HG03571 (cell line): Measurements from ENCODE around the gene TSPO.

Experiments used
- ATAC-seq: cut with Tn5 transposase; IDR thresholded peaks from one replicate; pipeline ENCODE4 v1.9.1; 2021; ENCODE audit not compliant: unreplicated experiment

Gene TSPO

DNA sequence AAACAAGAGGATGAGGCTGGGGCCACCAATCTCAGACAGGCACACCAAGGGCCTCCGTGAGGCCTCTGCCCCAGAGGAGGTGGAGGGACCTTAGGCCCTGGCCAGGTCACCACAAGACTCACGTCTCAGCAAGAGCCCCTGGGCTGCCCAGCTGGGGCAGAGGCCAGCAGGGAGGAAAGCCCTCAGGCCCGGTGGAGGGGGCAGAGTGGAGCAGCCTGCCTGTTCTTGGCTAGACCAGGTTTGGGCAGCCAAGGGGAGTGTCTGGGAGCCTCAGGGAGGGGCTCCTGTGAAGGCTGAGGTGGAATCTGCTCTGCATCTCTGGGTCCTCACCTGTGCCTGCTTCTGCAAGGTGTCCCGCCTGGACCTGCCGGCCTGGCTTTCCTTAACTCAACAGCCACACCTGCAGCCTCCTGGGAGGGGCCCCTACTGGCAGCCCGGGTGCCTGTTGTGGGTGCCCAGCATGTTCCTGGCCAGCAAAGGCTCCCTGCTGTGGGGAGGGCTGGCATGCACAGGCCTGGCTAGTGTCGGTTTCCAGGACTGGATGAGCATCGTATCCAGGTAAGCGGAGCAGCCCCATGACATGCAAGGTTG is 23.7 kb downstream of the TSPO start:
- ATAC-seq = no peak

DNA sequence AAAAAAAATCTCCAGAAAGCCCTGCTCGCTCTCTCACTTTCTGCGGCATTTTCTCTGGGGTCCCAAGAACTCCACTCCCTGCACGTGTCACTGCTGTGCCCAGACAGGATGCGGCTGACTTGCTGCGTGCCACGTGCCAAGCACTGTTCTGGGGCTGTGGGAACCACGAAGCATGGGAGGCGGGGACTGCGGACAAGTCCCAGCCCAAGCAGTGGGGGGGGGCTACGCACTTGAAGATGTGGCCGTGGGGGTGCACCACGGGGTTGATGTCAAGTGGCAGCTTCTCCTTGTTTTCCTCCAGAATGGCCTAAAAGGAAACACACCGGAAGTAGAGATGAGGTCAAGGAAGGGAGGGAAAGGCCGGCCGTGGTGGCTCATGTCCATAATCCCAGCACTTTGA is 24.7 kb downstream of the TSPO start:
- ATAC-seq = no peak

DNA sequence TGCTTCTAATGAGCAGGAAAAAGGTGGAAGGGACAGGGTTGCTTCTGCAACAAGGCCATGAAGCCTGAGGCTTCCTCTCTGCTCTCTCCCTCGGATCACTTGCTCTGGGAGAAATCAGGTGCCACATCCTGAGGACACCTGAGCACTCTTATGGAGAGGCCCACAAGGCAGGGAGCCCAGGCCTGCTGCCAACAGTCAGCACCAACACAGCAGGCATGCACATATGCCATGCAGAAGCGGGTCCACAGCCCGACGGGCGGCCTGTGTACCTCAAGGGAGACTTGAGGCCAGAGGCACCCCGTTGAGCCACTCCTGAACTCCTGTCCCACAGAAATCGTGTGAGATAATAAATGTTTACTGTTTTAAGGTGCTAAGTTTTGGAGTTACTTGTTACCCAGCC is 26.1 kb downstream of the TSPO start:
- no peak for ATAC-seq

DNA sequence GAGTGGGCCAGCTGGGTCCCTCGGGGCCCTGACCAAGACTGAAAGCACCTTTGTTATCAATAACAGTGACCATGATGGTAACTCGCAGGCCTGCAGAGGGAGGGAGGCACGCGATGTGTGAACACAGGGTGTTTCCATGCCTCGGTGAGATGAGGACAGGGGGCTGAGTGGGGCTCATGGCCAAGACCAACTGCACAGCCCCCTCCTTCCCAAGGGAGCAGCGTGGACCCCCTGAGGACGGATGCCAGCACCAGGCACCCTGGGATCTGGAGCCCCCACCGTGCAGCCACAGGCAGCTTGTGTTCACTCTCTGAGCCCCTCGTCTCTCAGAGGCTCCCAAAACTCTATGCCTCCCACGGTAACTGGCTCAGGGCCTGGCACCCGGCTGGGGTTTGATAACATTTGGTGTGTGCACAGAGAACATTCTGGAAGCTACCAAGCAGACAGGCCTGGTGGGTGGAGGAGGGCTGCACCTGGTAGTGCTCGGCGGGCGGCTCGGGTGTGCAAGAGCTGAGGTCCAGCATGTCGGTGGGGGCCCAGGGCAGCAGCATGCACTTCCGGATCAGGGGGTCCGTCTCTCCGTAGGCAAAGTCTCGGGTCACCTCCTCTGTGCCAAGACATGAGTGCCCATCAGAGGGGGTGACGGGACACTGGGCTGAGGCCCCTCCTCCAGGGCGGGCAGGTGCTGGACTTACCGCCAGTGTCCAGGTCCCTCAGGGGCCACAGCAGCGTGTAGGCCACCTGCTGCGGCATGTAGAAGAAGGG is 28.0 kb downstream of the TSPO start:
- ATAC-seq = no peak

DNA sequence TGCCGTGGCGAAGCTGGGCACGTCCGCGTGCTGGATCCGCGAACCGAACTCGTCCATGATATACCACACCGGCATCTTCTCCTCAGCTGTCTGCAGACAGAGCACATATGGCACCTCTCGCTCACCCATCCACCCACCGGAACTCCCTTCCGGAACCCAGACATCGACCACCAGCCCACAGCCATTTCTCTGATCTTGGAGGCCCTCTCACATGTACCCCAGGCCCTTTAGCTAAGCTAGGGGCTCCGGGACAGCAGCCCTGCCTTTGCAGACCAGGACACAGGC is 28.5 kb downstream of the TSPO start:
- no peak for ATAC-seq

DNA sequence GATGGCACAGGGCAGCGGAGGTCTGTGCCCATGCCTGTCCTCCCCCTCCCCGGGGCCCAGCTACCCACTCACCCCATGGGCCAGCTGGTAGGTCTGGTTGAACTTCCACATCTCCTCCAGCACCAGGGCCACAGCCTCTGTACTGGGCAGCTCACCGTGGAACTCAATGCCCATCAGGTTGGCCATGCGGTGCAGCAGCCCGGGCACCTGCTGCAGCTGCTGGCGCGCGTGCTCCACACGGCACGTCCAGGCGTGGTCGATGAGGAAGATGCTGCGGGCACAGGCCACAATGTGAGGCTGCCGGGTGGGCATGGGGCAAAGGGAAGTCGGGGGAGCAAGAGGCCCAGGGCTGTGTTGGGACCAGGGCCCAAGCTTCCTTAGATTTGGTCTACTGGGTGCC is 29.3 kb downstream of the TSPO start:
- no peak for ATAC-seq

DNA sequence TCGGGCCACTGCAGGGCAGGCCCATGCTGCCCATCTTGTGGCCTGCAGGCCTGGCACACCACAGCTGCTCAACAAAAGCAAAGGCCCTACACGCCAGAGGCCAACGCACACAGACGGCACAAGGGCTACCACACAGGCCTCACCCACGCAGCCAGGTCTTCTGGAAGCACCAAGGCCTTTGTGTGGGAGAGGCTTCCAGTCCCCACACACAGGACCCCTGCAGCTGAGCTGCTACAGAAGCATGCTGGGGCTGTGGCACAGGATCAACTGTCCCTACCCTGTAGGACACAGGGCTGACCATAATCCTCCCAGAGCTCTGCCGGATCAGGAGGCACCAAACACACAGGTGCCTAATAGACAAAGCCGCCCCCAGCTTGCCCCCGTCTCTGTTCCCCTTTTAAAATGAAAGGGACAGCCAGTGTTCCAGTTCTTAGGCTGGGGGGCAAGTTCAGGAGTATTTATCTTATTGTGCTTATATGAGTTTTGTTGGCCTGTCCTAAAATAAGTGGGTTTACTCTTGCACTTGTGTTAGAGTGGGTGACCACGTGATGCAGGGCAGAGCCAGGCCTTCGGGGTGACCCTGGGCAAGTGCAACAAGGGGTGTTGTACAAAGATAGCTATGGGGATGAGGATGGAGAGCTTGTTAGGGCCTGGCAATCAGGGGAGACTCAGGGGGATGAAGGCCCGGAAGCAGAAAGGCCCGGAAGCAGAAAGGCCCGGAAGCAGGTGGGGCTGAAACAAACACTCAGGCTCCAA is 30.1 kb downstream of the TSPO start:
- no peak for ATAC-seq

DNA sequence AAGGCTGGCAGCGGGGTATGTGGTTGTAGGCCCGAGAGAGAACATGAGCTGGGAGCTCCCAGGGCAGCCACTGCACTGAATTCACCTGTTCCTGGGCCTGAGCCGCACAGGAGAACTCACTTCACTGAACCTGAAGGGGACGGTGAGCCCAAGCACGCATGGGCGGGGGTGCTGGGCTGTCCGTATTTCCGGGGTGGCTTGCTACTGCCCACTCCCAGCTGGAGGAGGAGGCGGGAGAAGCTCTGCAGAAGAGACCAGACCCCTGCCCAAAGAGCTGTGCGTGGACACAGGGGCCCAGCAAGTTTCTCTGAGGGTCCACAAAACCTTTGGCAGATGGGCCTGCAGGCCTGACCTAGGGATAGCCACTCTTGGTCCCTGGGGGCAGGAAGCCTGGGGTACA is 30.8 kb downstream of the TSPO start:
- no peak for ATAC-seq

DNA sequence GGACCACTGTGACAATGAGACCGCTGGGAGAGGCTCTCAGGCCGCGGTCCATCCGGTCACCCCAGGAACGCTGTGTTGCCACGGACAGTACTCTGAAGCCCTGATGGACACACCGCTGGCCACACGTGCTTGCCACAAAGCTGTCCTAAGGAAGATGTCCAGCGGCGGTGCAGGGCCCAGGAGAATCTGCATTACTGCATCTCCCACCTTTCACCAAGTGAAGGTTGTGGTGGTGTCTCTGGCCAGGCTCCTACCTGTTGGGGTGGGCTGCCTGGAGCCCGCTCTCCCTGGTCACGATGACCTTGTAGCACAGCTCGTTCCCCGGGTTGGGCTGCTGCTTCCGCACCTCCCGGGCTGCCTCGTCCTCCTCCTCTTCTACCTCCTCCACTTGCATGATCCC is 31.4 kb downstream of the TSPO start:
- no peak for ATAC-seq

DNA sequence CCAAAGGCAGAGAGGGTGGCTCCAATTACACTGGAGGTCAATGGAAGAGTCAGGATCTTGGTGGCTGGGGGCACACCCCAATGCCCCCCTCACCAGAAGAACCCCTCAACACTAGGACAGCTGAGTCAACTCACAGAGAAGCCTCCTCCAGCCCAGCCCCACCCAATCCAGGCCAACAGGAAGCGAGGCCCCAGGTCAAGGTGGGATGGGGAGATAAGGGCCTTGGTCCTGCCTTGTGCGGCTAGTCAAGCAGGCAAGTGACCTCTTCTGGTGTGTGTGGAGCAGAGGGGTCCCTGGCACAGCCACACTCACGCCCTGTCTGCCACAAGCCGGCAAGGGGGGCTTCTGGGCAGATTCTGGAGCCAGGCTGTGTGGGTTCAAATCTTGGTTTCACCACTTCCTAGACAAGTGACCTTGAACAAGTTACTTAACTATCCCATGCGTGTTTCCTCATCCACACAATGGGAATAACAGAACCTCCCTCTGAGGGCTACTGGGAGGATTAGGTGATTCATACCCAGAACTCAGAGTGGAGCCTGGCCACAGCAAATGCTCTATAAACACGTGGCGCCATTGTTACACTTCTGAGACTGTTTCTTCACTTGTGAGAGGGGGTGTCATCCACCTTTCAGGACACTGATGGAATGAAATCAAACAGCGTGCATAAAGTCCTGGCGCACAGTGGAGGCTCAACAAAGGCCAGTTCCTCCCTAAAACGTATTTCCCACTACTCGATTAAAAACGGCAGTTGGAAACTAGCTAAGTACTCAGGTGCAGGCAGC is 32.3 kb downstream of the TSPO start:
- no peak for ATAC-seq

DNA sequence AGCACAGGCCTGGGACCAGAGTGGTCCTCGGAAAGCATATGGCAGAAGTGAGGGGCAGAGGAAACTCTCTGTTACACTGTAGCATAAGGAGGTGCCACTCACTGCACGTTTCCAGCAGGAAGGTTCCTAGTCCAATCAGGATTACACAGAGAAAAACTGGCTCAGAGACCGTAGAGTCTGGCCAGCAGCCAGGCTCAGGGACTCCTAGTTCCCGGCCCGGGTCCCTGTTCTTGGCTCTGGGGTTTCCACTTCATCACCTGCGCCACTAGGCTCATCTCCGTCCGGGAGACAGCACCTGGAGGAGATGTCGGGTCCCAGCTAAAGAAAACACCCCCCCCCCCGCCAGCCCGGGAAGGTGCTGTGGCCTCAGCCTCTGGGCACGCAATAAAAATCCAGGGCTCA is 34.5 kb downstream of the TSPO start:
- no peak for ATAC-seq

DNA sequence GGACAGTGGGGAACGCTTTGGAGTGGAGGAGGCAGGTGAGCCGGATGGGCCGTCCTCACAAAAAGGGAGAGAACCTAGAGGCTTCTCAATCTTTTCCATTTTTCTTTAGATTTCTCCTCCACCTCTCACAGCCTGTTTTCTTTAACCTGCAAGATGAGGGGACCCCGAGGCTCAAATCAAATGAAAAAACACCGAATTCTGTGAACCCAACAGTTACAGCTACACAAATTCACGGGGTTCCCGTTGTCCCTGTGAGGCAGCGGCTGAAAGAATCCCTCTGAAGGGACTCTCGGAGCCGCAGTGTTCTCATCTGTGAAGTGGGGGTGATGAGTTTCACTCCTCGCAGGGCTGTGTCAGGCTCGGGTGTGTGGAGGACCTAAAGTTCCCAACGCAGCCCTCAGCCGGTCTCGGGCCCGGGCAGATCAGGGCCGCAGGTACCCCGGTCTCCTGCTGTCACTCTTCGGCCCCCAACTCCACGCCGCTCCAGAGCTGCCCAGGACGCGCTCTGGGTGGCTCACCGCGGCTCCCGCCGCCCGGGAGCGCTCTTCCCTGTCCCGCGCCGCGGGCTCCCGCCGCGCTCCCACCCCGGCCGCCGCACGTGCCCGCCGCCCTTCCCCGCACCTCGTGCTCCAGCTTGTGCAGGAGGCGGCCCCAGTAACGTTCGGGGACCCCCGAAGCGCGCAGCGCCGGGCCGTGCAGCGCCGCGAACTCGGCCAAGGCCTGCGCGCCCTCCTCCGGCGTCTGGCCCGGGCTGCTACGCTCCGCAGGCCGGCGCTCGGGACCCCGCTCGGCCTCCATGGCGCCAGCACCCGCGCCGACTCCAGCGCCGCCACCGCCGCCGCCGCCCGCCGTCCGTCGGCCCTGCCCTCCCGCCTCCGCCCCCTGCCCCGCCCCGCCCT is 35.2 kb downstream of the TSPO start, which contains the start of gene TTLL12:
TTLL12 (minus strand) TSS at position 863 of the 899 bp plus-strand sequence; CDS start at position 798, 65 bp downstream.
- peak; percentile 40 for ATAC-seq

DNA sequence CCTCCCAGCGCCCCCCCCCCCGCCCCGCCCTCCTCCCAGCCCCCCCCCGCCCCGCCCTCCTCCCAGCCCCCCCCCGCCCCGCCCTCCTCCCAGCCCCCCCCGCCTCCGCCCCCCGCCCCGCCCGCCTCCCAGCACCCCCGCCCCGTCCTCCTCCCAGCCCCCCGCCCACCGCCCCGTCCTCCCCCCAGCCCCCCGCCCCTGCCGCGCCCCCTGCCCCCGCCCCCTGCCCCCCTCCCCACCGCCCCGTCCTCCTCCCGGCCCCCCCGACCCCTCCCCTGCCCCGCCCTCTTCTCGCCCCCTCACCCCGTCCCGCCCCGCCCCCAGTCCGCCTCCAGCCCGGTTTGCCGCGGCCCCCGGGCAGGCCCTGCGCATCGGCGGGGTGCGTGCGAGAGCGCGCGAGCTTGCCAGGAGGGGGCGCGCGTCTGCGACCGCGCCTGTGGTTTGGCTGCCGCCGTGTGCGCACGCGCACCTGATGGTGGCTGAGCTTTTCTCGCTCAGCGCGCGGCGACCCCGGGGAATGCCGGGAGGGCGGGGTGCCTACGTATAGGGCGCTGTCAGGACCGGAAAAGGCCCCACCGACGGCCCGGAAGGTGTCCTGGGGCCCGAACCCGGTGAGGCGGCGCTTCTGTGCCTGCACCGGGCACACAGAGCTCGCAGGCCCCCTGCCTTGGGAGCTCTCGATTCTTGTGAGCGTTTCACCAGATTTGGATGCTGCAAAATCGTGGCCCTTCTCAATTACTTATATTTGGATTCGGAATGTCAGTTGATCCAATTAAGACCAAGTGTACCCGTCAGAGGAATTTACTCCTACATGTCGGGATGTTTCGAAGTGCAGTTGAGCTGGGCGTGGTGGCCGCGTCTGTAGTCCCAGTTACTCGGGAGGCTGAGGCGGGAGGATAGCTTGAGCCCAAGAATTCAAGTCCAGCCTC is 36.1 kb downstream of the TSPO start:
- ATAC-seq = peak; percentile 76

DNA sequence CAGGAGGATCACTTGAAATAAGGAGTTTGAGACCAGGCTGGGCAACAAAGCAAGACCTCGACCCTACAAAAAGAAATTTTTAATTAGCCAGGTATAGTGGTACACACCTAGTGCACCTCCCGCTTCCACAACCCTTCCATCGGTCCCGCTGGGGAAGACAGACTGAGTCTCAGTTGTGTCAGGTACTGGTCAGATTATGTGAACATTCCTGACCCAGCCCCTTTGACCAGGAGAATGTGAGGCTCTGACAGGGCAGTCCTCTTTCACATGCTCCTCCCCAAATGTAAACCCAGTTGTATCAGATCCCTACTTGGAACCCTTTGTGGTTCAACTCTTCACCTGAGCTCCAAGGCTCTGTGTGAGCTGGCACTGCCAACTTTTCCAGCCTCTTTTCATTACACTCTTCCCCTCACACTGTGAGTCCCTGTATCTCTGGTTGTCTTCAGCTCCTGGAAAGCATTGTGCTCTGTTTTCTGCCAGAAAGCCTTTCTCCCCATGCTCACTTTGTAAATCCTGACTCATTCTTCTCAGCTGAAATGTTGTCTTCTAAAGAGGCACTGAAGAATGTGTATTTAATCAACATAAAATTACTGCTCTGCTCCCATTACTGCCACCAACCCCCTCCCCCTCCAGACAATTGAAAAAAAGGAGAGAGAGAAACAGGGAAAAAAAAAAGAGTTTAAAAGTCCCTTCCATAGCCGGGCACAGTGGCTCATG is 37.6 kb downstream of the TSPO start:
- ATAC-seq = no peak

DNA sequence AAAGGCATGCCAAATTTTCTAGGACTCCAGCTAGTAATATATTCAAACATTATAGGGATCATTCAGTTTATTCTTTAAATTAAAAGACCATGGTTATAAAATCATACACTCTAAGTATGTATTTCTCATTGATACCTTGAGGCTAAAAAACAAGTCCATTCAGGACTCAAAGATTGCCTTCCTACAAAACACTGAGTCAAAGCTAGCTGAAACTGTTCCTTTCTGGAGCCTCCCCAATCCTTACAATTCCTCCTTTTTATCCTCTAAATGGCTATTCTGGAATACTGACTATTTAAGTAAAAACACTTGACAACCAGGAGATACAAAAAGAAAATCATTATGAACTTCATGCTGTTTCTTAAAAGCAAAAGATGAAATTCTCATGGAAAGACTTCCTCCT is 40.5 kb downstream of the TSPO start:
- ATAC-seq = no peak

DNA sequence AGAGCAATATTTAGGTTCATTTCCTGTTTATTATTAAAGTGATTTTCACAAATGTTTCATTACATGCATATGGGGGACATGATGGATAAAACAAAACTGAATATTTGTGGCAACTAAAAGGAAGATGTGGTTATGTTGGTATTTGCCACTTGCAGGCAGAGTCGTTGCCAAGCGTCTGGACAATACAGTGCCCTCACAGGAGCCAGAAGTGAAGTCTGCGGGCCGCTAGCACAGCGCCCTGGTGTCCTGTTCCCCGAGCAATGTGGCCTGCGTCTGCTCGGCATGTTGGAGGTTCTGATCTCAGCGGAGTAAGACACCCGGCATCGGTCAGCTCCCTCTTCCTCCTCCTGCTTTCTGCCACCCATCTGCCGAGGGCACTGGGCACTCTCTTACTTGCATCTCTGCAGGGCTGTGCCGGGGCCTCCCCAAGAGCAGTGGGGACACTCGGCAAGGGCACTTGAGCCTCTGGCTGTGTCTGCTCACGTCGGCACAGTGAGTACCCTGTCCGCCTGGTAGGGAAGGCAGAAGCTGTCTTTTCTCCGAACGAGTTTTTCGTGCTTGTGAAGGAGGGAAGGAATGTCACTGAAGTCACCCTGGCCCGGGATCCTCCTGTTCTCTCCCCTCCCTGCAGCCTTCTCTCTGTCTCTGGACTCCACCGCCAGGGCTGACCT is 46.0 kb downstream of the TSPO start:
- ATAC-seq = no peak

DNA sequence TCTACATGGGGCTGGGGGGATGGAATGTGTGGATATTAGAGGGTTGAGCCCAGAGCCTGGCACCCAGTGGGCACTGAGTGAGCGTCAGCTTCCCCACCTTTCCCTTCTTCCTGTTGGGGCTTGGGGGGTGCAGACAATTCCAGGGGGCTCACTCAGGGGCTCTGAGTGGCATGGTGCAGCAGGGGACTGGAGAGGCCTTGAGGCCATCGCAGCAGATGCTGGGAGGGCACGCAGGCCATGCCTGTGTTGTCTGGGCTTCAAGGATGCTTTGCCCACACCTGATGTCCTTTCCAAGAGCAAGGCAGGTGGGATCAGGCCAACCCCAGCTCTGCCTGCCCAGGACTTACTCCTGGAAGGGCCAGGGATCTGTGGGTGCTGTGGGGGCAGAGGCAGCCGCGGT is 46.8 kb downstream of the TSPO start:
- ATAC-seq = no peak

DNA sequence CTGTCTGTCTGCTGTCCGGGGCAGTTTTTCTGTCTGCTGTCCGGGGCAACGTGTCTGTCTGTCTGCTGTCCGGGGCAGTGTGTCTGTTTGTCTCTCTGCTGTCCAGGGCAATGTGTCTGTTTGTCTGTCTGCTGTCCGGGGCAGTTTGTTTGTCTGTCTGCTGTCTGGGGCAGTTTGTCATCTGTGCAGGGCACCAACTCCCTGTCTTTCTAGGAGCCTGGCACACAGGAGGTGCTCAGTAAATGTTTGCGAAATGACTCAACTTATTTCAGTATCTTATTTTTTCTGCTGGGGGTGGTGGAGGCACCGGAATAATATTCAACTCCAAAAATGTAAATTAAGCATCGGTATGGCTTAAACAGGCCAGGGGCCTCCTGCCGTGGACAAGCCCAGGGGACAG is 47.6 kb downstream of the TSPO start:
- ATAC-seq = no peak
